Measurements from ENCODE around the gene CALU.

CALU gene

GRCh38 chr7:128790315-128791041 is 51.3 kb downstream of the CALU start:
- DNase-seq: peak in 1 of 2 donors; percentile 10

GRCh38 chr7:128791121-128791971 is 52.2 kb downstream of the CALU start, which contains the start of gene CCDC136:
CCDC136 (plus strand) TSS chr7:128791968; CDS start chr7:128792412, 444 bp downstream.
- DNase-seq: peak; percentile 73 to 85

GRCh38 chr7:128791972-128792327 is 52.8 kb downstream of the CALU start:
- no peak for DNase-seq

DNA sequence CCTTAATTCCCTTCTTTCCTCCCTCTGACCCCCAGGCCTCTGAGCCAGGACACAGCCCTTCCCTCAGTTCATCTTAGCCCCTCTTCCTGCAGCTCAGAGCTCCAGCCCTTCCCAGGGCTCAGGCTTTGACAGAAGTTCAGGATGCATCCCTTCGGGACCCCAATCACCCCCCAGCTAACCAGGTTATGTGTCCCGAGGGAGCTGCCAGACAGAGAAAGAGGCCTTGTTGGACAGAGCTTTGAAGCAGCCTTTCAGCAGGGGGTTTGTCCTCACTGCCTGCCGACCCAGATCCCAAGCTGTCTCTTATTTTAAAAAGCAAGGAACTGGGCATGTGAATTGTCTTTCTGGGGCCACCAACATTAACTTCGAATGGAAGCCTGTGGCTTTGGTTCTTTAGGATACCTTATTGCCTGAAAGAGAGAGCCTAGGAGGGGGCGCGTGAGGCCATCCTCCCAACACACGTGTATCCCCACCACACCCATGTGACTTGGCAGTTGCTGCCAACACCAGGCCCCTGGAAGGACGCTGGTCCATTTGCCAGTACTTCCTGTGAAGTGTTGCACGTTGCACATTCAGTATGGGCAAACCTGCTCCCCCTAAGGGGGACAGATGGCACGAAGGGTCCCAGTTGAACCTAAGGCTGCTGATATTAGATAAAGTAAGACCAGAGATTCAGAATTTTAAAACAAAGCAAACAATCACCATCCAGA is 53.5 kb downstream of the CALU start:
- DNase-seq: no peak

GRCh38 chr7:128793181-128793547 is 54.0 kb downstream of the CALU start:
- no peak for DNase-seq

DNA sequence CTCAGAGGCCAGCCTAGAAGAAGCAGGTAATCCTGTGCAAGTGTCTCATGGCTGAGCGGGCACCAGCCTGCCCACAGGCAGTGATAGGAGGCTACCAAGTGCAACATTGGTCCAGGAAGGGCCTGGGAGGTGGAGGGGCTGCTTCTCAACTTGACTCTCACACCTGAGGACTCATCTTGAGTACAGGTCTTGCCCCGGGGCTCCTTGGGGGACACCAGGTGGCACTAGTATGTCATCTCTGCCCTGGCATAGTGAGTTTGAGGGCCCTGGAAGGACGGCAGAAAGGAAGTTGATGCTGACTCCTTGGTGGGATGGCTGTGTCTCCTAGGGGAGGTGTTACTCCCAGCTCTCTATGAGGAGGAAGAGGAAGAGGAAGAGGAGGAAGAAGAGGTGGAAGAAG is 54.9 kb downstream of the CALU start:
- DNase-seq: peak in 1 of 2 donors; percentile 24

GRCh38 chr7:128794436-128794835 is 55.3 kb downstream of the CALU start:
- DNase-seq: no peak

DNA sequence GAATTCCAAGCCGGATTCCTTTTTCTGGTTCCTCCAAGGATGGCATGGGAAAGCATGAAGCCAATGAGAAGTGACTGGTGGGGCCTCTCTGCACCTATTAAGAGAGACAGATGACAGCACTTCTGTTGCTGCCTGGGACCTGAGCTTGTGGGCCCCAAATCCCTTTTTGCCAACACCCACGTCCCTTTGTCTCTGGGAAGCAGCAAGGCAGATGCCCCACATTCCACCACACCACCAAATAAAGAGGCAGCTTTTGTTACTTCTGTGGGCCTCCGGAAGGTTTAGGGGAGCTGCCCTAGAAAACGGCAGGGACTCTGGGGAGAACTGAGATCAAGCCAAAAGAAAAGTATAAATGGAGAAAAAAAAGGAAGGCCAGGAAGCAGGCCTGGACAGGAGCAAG is 56.0 kb downstream of the CALU start:
- no peak for DNase-seq

DNA sequence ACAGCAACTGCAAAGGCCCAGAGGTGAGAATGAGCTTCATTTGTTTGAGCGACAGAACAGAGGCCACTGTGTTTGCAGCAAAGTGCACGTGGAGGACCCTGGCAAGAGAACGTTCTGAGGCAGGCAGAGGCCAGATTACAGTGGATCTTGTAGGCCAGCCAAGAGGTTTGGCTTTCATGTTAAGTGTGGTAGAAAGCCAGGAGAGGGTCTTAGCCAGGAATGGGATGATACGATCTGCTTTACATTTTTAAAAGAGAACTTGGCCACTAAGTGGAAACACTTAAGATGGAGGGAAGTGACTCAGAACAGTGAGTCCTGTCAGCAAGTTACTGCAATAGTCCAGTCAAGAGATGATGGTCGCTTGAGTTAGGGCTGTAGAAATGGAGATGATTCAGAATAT is 57.2 kb downstream of the CALU start:
- DNase-seq: no peak

DNA sequence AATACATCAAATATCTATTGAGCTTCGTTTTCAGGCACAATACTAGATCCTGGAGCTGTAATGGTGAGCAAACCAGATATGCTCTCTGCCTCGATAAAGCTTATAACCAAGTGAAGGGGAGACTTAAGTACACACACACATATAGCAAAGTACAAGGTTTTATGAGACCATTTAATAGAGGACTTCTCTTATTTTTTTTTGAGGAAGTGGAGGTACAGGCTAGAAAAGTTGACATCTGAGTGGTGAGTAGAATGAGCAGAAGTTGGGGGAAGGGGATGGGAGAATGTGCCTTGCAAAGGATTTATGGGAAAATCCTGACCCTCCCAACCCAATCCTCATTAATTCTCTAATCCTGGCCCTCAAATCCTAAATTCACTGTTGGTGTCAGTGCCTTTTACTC is 60.3 kb downstream of the CALU start:
- DNase-seq: no peak

GRCh38 chr7:128800567-128800966 is 61.4 kb downstream of the CALU start:
- DNase-seq: no peak

- DNase-seq: no peak
Observed at GRCh38 chr7:128801003-128801402, 61.8 kb downstream of the CALU start.

GRCh38 chr7:128801667-128802418 is 62.7 kb downstream of the CALU start:
- no peak for DNase-seq

GRCh38 chr7:128804484-128804883 is 65.3 kb downstream of the CALU start:
- no peak for DNase-seq

DNA sequence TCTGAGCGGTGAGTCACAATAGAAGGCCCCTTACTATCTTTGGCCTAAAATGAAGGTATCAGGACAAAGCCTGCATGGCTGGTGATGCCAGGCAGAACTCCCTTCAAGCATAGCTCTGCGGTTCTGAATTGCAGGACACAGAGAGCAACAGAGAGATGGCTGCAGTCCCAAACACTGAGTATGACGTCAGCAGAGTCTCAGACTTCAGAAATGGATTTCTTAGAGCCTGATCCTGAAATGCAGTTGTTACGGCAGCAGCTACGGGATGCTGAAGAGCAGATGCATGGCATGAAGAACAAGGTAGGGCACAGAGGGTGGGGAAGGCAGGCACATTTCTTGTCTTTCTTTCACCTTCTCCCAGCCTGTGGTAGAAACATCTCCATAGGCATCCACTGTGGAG is 66.1 kb downstream of the CALU start:
- DNase-seq: no peak

GRCh38 chr7:128807191-128807590 is 68.0 kb downstream of the CALU start:
- no peak for DNase-seq

DNA sequence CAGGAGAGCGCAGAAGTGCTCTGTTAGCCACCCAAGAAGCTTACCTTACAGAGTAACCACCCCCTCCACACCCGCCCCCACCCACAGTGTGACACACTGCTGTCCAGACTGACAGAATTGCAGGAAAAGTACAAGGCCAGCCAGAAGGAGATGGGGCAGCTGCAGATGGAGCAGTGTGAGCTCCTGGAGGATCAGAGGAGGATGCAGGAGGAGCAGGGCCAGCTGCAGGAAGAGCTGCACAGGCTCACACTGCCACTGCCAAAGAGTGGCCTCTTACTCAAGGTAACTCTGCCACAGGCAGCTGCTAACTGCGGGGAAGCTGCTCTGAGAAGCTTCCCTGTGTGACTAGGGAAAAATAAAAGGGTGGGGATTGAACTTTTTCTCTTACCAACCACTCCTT is 70.2 kb downstream of the CALU start:
- no peak for DNase-seq

GRCh38 chr7:128810473-128810872 is 71.3 kb downstream of the CALU start:
- no peak for DNase-seq

- DNase-seq: no peak
Observed at GRCh38 chr7:128810997-128811396, 71.8 kb downstream of the CALU start.

DNA sequence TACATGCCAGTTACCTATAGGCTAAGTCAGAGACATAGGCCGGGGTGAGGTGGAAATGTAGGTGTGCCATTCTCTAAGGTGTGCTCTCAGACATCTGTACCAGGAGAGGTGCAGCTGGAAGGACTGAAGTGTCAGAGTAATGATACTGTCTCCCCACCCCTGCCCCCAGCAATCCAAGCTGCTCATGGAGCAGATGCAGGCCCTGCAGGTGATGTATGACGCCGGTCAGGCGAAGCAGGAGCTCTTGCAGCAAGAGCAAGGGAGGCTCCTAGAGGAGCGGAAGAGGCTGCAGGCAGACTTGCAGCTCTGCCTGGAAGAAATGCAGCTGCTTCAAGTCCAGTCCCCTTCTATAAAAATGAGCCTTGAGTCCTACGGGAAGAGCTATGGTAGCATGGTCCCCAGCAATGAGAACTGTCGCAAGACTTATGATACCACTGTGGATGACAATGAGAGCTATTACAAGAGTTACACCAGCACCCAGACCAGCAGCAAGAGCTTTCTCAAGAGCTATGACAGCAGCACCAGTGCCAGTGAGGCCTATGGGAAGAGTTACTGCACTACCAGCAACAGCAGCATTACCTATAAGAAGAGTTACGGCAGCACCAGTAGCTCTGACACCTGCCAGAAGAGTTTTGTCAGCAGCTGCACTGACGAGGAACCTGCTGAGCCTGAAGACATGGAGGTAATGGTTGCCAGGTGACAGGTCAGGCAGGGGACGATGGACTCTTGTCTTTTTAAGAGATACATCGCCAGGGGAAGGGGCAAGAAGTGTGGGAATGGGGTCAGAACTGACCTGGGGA is 72.7 kb downstream of the CALU start:
- DNase-seq: no peak

DNA sequence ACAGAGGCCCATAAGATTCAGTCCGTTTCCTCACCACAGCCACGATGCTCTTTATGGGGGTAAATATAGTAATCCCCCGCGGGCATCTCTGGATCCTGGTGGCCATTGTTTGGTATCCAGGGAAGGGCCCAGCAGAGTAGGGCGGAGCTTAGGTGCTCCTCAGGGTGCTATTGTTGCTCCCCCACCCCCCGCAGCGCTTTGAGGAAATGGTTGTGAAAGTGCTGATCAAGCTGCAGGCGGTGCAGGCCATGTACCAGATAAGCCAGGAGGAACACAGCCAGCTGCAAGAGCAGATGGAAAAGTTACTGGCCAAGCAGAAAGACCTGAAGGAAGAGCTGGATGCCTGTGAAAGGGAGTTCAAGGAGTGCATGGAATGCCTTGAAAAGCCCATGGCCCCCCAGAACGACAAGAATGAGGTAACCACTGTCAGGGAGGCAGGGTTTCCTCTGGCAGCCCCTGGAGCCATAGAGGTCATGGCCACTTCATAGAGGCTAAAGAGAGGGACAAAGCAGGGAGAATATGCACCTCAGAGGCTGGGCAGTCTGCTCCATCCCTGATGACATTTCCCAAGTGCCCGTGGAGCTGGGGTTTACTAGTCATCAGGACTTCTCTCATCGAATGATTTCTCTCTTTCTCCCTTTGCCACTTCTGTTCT is 73.5 kb downstream of the CALU start:
- no peak for DNase-seq

DNA sequence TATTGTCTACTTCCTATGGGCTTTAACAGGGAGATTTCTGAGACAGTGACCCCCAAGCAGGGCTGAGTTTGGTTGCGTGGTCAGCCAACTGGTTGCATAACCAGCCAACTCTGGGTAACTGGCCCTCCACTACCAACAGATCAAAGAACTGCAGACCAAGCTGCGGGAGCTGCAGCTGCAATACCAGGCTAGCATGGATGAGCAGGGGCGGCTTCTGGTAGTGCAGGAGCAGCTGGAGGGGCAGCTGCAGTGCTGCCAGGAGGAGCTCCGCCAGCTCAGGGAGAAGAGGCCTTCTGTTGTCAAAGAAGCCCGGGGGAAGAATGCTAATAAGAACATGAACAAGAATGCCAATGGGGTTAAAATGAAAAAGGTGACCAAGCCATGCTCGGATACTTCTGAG is 75.3 kb downstream of the CALU start:
- no peak for DNase-seq
